Liver (tissue), 9 donors: ENCODE data around the gene ELN. TPM values are rescaled to one million over a fixed set of nuclear protein-coding genes. Genes with fewer than 3 reads are reported as not detected.

Source experiments
- DNase-seq: peaks from one replicate; pipeline ENCODE4 v3.0.0-alpha.2; 2017; ENCODE audit warnings: low spot score
- H3K27ac ChIP-seq, 2 donors: one replicate each; pipeline ENCODE4 v1.7.0; 2013; ENCODE audit warnings: inconsistent platforms in 2 of 2, low read length in 2 of 2, control low read depth in 1 of 2, low read depth in 1 of 2, mild to moderate bottlenecking in 1 of 2
- H3K27me3 ChIP-seq, 4 donors: one replicate each; pipeline versions ENCODE4 v1.6.1 to v1.7.0; 2013; ENCODE audit warnings: low read length in 3 of 4, inconsistent platforms in 1 of 4, mild to moderate bottlenecking in 1 of 4, moderate library complexity in 1 of 4; ENCODE audit not compliant: control insufficient read depth in 4 of 4, insufficient read depth in 4 of 4
- H3K36me3 ChIP-seq, 4 donors: one replicate each; pipeline versions ENCODE4 v1.6.1 to v1.7.0; 2013; ENCODE audit warnings: low read length in 3 of 4, mild to moderate bottlenecking in 3 of 4, low read depth in 1 of 4, moderate library complexity in 1 of 4; ENCODE audit not compliant: control insufficient read depth in 4 of 4, insufficient read depth in 3 of 4
- H3K4me1 ChIP-seq, 4 donors: one replicate each; pipeline versions ENCODE4 v1.6.1 to v1.7.0; 2013; ENCODE audit warnings: low read length in 3 of 4, mild to moderate bottlenecking in 3 of 4, moderate library complexity in 1 of 4; ENCODE audit not compliant: control insufficient read depth in 4 of 4, insufficient read depth in 4 of 4
- H3K4me3 ChIP-seq, 3 donors: one replicate each; pipeline versions ENCODE4 v1.6.1 to v1.7.0; 2013; ENCODE audit warnings: low read length in 3 of 3, control low read depth in 1 of 3, low read depth in 1 of 3, mild to moderate bottlenecking in 1 of 3
- H3K9ac ChIP-seq, 2 donors: one replicate each; pipeline ENCODE4 v1.7.0; 2013; ENCODE audit warnings: low read length in 2 of 2, mild to moderate bottlenecking in 2 of 2, moderate library complexity in 2 of 2, control low read depth in 1 of 2, low read depth in 1 of 2
- H3K9me3 ChIP-seq, 4 donors: one replicate each; pipeline versions ENCODE4 v1.6.1 to v1.7.0; 2013; ENCODE audit warnings: low read length in 3 of 4; ENCODE audit not compliant: control insufficient read depth in 4 of 4
- ATF3 ChIP-seq: IDR thresholded peaks from 2 replicates; pipeline ENCODE4 v1.6.1; 2016; ENCODE audit warnings: antibody characterized with exemption
- CTCF ChIP-seq: fragments of 150-350 bp; IDR thresholded peaks from 2 replicates; pipeline ENCODE4 v1.5.1; 2017; ENCODE audit warnings: improper control_type of control experiment, low read depth, low read length; ENCODE audit not compliant: missing input control
- EGR1 ChIP-seq, 2 donors: IDR thresholded peaks; 2 replicates each; pipeline ENCODE4 v1.6.1; 2016 to 2018; ENCODE audit warnings: antibody characterized with exemption in 2 of 2, low read depth in 2 of 2
- FOXA1 ChIP-seq: IDR thresholded peaks from 2 replicates; pipeline ENCODE4 v1.6.1; 2016; ENCODE audit warnings: antibody characterized with exemption
- FOXA2 ChIP-seq: IDR thresholded peaks from 2 replicates; pipeline ENCODE4 v1.6.1; 2016; ENCODE audit warnings: antibody characterized with exemption
- GABPA ChIP-seq, 2 donors: IDR thresholded peaks in 1 of 2; conservative IDR thresholded peaks in 1 of 2; 2 replicates each; pipeline ENCODE4 v1.6.1; 2016; ENCODE audit warnings: antibody characterized with exemption in 2 of 2, mild to moderate bottlenecking in 1 of 2, moderate library complexity in 1 of 2
- HNF4A ChIP-seq, 2 donors: conservative IDR thresholded peaks; 2 replicates each; pipeline ENCODE4 v1.6.1; 2016; ENCODE audit warnings: antibody characterized with exemption in 2 of 2, mild to moderate bottlenecking in 2 of 2
- HNF4G ChIP-seq: IDR thresholded peaks from 2 replicates; pipeline ENCODE4 v1.6.1; 2016; ENCODE audit warnings: antibody characterized with exemption
- MAX ChIP-seq: IDR thresholded peaks from 2 replicates; pipeline ENCODE4 v1.6.1; 2016; ENCODE audit warnings: antibody characterized with exemption
- NR2F2 ChIP-seq: IDR thresholded peaks from 2 replicates; pipeline ENCODE4 v1.6.1; 2016; ENCODE audit warnings: antibody characterized with exemption
- RAD21 ChIP-seq, 2 donors: IDR thresholded peaks; 2 replicates each; pipeline ENCODE4 v1.6.1; 2016; ENCODE audit warnings: antibody characterized with exemption in 2 of 2, mild to moderate bottlenecking in 2 of 2
- RXRA ChIP-seq, 2 donors: IDR thresholded peaks; 2 replicates each; pipeline ENCODE4 v1.6.1; 2017 to 2018; ENCODE audit warnings: antibody characterized with exemption in 2 of 2, mild to moderate bottlenecking in 1 of 2
- TAF1 ChIP-seq: conservative IDR thresholded peaks from 2 replicates; pipeline ENCODE4 v1.6.1; 2016; ENCODE audit warnings: antibody characterized with exemption, mild to moderate bottlenecking
- ZBTB33 ChIP-seq: IDR thresholded peaks from 2 replicates; pipeline ENCODE4 v1.6.1; 2016; ENCODE audit warnings: antibody characterized with exemption
- WGBS: extraction: QIAGEN DNeasy Blood & Tissue Kit; methylation state at CpG from one replicate; pipeline ENCODE4 v1.1.7; 2013; 5-methylcytosine and 5-hydroxymethylcytosine counted together
- polyA plus RNA-seq, 2 donors: library from polyadenylated mRNA; stranded (reverse) in 1 of 2; unstranded in 1 of 2; fragments of 200-250 nt in 1 of 2; fragments of >200 nt in 1 of 2; fragmentation: Nextera tagmentation in 1 of 2; extraction: Ambion mirVana in 1 of 2; gene quantifications; one replicate each; pipeline versions ENCODE4 v1.2.1 to v1.2.3, GENCODE V29; 2013 to 2015
- total RNA-seq, 2 donors: library from RNA; depleted of rRNA; stranded (reverse); fragments of >200 nt; gene quantifications; one replicate each; pipeline ENCODE4 v1.2.3, GENCODE V29; 2014
- donor health status: healthy.
- donor health status: healthy.
- donor health status: healthy.
- donor health status: healthy.
- donor health status: healthy.

The ELN gene
- total and polyA plus RNA-seq, 4 donors: 2.7 to 16.3 (median 9.7) TPM

GRCh38 chr7:74047804-74048380 is 19.9 kb downstream of the ELN start:
- Histone ChIP-seq H3K36me3 (peaks cover 0 to 9% (median under 1%) of the 10 kb centered on the region in 4 donors), H3K27ac (no peak overlapping the region), H3K9ac (no peak overlapping the region), H3K9me3 (no peaks in the 10 kb centered on the region), H3K4me3 (no peak overlapping the region), H3K27me3 (no peaks in the 10 kb centered on the region), H3K4me1 (no peaks in the 10 kb centered on the region)
- TF ChIP-seq RAD21 (IDR thresholded peaks at IDR 0.05) (no peak), NR2F2 (no peak), HNF4A (conservative IDR thresholded peaks at IDR 0.05) (no peak), EGR1 (IDR thresholded peaks at IDR 0.05; ENCODE audit: low read depth in 2 of 2) (no peak), CTCF (no peak), MAX (no peak), TAF1 (no peak), ZBTB33 (no peak), GABPA (IDR thresholded peaks at IDR 0.05 in 1 of 2, conservative IDR thresholded peaks at IDR 0.05 in 1 of 2) (no peak), FOXA1 (no peak), HNF4G (no peak), ATF3 (no peak), RXRA (IDR thresholded peaks at IDR 0.05) (no peak)
- WGBS: 82% methylated on average over 5 of the region's 5 CpGs
- no peak for DNase-seq

- Histone ChIP-seq H3K4me1 (no peaks in the 10 kb centered on the region), H3K36me3 (peaks cover 0 to 9% (median under 1%) of the 10 kb centered on the region in 4 donors)
- 92% methylated on average over 2 of the region's 2 CpGs for WGBS
Observed at GRCh38 chr7:74048999-74049599, 21.1 kb downstream of the ELN start.

More at GRCh38 chr7:74048999-74049599, 21.1 kb downstream of the ELN start:
- TF ChIP-seq ZBTB33: no peak
- no peak for TF ChIP-seq ATF3
- no peak for TF ChIP-seq FOXA2
- no peak for TF ChIP-seq FOXA1
- H3K27me3 ChIP-seq: no peaks in the 10 kb centered on the region
- H3K9me3 ChIP-seq: no peaks in the 10 kb centered on the region
- H3K9ac ChIP-seq: no peak overlapping the region
- H3K4me3 ChIP-seq: no peak overlapping the region
- H3K27ac ChIP-seq: no peak overlapping the region
- no peak for DNase-seq
